ENCODE measurements around the gene IFI27L2.

GRCh38 chr14:94100847-94101246 lies 28.6 kb downstream of the IFI27L2 start:
- no peak for TF ChIP-seq POLR2A (IDR thresholded peaks at IDR 0.05)
- no peak for TF ChIP-seq CTCF (IDR thresholded peaks at IDR 0.05)

All from lower leg skin (tissue), 3 donors.